ENCODE results near the gene KCNIP1.

Gene KCNIP1

GRCh38 chr5:170638051-170638450, 134.2 kb downstream of the KCNIP1 start:
- no peaks in the 10 kb centered on the region for H3K9me3 Mint-ChIP-seq
- peaks cover 8% of the 10 kb centered on the region for H3K4me1 Mint-ChIP-seq
- no peak overlapping the region for H3K27ac Mint-ChIP-seq
- no peak for DNase-seq
- H3K27me3 Mint-ChIP-seq: peaks cover 30% of the 10 kb centered on the region
- H3K4me3 Mint-ChIP-seq: no peak overlapping the region
- CTCF ChIA-PET: interaction anchor here (0.6 to 2.5 kb wide), 16 partner anchors 12 to 217 kb away, joined by 3 to 25 read pairs (median 4); no protein-coding TSS in a partner anchor
- H3K36me3 Mint-ChIP-seq: no peaks in the 10 kb centered on the region

DNA sequence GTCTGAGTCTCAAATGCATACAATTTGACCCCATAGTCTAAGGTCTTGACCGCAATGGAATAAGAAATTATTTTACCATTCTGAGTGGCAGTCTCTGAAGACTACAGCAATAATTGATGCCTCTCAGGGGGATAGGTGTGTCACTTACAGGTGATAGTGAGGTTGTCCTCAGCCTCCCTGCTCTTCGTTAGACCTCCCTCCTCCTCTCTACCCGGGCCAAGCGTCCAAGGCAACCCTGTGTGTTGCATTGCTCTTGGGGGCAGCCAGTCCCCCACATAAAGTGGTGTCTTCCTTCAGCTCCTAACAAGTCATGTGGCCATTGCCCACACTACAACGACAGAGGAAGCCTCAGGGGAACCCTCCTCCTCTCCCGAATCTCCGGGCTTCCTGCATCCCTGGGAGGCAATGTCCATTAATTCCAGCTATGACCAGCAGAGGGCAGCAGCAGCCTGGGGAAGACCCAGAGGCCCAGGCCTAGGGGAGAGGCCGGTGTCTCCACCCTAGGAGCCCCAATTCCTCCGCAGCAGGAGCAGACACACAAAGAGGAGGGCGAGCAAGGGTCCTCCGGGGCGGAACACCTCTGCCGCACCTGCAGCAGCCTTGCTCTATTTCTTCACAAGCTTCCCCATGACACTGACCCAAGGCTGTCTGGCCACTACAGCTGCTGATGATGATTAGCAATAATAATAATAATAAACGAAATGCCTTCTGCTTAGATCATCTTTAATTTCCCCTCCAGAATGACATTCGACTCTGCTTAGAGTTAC, 134.8 kb downstream of the KCNIP1 start:
- Mint-ChIP-seq H3K36me3 (no peaks in the 10 kb centered on the region), H3K9me3 (no peaks in the 10 kb centered on the region), H3K4me1 (peaks cover 4% of the 10 kb centered on the region), H3K4me3 (no peak overlapping the region), H3K27me3 (peaks cover 26% of the 10 kb centered on the region), H3K27ac (no peak overlapping the region)
- CTCF ChIA-PET: interaction anchor here (0.6 to 2.5 kb wide), 17 partner anchors 12 to 217 kb away, joined by 3 to 25 read pairs (median 4); no protein-coding TSS in a partner anchor
- peak; percentile 76 for DNase-seq

DNA sequence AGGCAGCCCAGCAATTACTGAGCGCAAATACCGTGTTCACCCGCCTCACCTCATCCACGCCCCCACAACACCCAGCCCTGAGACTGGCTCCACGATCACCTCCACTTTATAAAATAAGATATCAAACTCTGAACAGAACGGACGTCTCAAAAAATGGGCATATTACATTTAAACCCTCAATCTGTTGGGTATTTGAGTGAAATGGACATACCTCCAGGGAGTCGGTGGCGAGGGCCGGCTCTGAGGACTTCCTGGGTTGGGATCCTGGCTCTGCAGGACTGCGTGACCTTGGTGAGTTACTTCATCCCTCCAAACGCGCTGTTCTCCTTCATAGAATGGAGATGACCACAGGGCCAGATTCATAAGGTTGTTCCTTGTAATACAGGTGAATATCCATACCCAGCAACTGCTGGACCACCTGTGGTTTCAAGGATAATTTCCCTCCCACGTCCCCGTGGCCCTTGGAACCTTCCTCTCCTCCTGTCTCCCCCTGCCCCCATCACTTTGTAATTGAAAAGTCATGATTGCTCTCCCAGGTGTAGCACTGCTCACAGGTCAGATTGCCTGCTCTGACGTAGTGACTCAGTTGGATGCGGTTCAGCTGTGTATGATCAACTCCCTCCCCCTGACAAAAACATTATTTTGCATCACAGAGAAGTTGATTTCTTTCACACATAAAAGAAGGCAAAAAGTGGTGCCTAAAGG, 135.6 kb downstream of the KCNIP1 start:
- Mint-ChIP-seq H3K4me1 (no peaks in the 10 kb centered on the region), H3K27me3 (peaks cover 28% of the 10 kb centered on the region), H3K27ac (no peak overlapping the region), H3K36me3 (no peaks in the 10 kb centered on the region), H3K4me3 (no peak overlapping the region), H3K9me3 (no peaks in the 10 kb centered on the region)
- no peak for DNase-seq
- CTCF ChIA-PET: interaction anchor here (0.8 to 2.5 kb wide), 14 partner anchors 12 to 208 kb away, joined by 3 to 25 read pairs (median 4); no protein-coding TSS in a partner anchor

GRCh38 chr5:170640731-170641588, 137.1 kb downstream of the KCNIP1 start:
- Mint-ChIP-seq H3K4me1 (no peaks in the 10 kb centered on the region), H3K9me3 (no peaks in the 10 kb centered on the region), H3K4me3 (no peak overlapping the region), H3K36me3 (no peaks in the 10 kb centered on the region), H3K27ac (no peak overlapping the region), H3K27me3 (peaks cover 31% of the 10 kb centered on the region)
- no peak for DNase-seq
- CTCF ChIA-PET: interaction anchor here (0.5 kb wide), 1 partner anchor 675 kb away, joined by 3 read pairs; no protein-coding TSS in a partner anchor

DNA sequence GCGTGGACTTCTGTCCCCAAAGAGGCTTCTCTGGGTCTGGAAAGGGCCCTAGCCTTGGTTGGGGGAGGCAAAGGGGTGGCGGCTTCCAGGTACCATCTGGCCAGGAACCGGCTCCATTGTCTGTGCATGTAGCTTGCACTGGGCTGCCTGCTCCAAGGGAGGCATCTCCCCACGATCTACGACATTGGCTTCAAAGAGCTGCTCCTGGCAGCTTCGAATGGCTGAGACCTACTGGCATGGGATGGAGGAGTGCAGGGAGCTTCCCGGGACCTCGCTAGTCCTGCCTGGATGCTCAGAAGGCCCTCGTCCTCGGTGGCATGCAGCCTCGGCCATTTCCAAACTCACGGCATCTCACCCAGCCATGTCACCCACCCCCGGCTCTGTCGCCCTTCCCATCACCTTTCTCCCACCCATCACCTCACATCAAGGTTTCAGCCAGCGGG, 137.8 kb downstream of the KCNIP1 start:
- Mint-ChIP-seq H3K27me3 (peaks cover 37% of the 10 kb centered on the region), H3K9me3 (no peaks in the 10 kb centered on the region), H3K4me1 (no peaks in the 10 kb centered on the region), H3K27ac (no peak overlapping the region), H3K36me3 (no peaks in the 10 kb centered on the region), H3K4me3 (no peak overlapping the region)
- CTCF ChIA-PET: no interaction called here
- no peak for DNase-seq

DNA sequence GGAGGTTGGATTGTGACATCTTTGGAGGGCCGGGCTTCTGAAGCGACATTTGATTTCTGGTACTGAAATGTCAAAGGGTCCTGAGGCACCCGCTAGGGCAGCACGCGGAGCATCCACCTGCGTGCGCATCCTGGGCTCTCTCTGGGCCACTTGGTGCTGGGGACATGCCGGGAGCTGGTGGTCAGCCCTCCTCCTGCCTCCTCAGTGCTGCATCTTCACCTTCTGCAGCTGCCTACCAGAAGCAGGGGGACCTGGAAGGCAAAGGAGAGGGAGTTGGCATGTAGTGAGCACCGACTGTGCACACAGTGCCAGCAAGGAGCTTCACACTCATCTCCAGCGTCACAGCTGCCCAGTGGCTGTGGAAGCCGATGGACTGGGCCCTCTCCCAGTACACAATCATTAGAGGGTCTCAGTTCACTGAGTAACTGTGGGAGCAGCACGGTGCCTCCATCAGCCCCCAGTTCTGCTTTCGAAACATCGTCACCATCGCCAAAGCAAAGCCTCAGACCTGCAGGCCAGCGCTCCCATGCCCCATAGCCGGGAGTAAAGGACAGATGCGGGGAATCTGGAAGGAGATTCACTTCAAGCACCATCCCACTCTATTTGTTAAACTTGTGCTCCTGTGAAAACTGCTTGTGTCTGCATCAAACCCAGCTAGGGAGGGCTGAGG, 138.4 kb downstream of the KCNIP1 start:
- DNase-seq: no peak
- no peaks in the 10 kb centered on the region for H3K36me3 Mint-ChIP-seq
- no peak overlapping the region for H3K4me3 Mint-ChIP-seq
- peaks cover 37% of the 10 kb centered on the region for H3K27me3 Mint-ChIP-seq
- H3K4me1 Mint-ChIP-seq: no peaks in the 10 kb centered on the region
- CTCF ChIA-PET: no interaction called here
- H3K9me3 Mint-ChIP-seq: no peaks in the 10 kb centered on the region
- H3K27ac Mint-ChIP-seq: no peak overlapping the region

GRCh38 chr5:170642776-170643436, 139.1 kb downstream of the KCNIP1 start:
- Mint-ChIP-seq H3K4me1 (no peaks in the 10 kb centered on the region), H3K4me3 (no peak overlapping the region), H3K36me3 (no peaks in the 10 kb centered on the region), H3K27me3 (peaks cover 37% of the 10 kb centered on the region), H3K27ac (no peak overlapping the region), H3K9me3 (no peaks in the 10 kb centered on the region)
- CTCF ChIA-PET: no interaction called here
- no peak for DNase-seq

DNA sequence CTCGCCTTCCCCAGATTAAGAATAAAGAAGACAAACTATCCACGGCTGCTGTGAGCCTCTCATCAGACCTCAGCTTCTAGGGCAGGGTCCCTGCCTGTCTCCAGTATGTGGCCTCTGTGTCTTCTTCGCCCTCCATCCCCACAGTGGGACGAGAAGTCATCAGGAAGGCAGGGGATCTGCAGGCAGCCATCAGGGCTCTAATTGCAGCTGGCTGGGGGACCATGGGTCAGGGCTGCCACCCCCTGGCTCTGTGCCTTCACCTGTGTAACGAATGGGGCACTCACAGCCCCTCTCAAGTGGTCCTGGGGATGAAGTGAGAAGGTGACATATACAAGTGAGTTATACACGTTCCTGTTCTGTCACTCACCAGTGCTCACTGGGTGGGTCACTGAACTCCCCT, 139.8 kb downstream of the KCNIP1 start:
- H3K4me1 Mint-ChIP-seq: no peaks in the 10 kb centered on the region
- no peak overlapping the region for H3K27ac Mint-ChIP-seq
- H3K27me3 Mint-ChIP-seq: peaks cover 32% of the 10 kb centered on the region
- no peak overlapping the region for H3K4me3 Mint-ChIP-seq
- CTCF ChIA-PET: no interaction called here
- no peak for DNase-seq
- H3K36me3 Mint-ChIP-seq: no peaks in the 10 kb centered on the region
- H3K9me3 Mint-ChIP-seq: no peaks in the 10 kb centered on the region

DNA sequence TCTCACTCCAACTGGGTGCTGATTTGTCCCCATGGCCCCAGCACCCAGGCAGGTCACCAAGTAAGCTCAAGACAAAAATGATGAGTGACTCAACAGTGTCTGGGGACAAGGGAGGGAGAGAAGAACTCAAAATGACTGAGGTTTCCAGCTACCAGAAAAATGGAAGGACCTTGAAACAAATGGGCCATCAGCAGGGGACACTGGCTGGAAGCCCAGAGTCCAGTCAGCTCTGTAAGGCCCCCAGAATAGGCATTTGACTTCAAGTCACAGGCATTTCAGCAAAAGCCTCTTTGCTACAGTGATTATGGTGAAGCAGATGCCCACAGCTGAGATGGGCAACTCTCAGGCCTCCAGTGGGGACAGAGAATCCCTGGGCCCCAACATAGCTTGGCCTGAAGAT, 140.7 kb downstream of the KCNIP1 start:
- Mint-ChIP-seq H3K27me3 (peaks cover 33% of the 10 kb centered on the region), H3K27ac (no peak overlapping the region), H3K36me3 (no peaks in the 10 kb centered on the region), H3K9me3 (no peaks in the 10 kb centered on the region), H3K4me1 (no peaks in the 10 kb centered on the region), H3K4me3 (no peak overlapping the region)
- CTCF ChIA-PET: interaction anchor here (1.4 kb wide), 1 partner anchor 21 kb away, joined by 5 read pairs; no protein-coding TSS in a partner anchor
- no peak for DNase-seq

- Mint-ChIP-seq H3K36me3 (no peaks in the 10 kb centered on the region), H3K4me3 (no peak overlapping the region), H3K27ac (no peak overlapping the region), H3K27me3 (peaks cover 25% of the 10 kb centered on the region), H3K9me3 (no peaks in the 10 kb centered on the region), H3K4me1 (no peaks in the 10 kb centered on the region)
- DNase-seq: no peak
- CTCF ChIA-PET: no interaction called here
Observed at GRCh38 chr5:170648541-170648940, 144.7 kb downstream of the KCNIP1 start.

DNA sequence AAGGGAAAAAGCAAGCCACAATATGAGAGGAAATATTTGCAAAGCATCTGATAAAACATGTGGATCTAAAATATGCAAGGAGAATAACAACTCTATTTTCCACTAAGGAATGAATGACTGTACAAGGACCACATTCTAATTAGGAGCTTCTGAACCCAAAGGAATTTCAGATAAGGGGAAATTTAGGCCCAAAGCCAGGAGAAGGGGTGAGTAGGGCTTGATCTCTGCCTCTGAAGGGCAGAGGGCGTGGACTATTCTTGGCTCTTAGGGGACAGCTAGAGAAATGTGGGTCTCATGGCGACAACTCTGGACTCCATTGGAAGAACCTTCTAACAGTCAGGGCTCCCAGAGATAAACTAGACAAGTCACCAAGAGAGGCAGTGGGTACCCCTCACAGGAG, 147.0 kb downstream of the KCNIP1 start:
- H3K27ac Mint-ChIP-seq: no peak overlapping the region
- no peaks in the 10 kb centered on the region for H3K9me3 Mint-ChIP-seq
- peaks cover 21% of the 10 kb centered on the region for H3K27me3 Mint-ChIP-seq
- no peaks in the 10 kb centered on the region for H3K4me1 Mint-ChIP-seq
- DNase-seq: no peak
- H3K4me3 Mint-ChIP-seq: no peak overlapping the region
- H3K36me3 Mint-ChIP-seq: no peaks in the 10 kb centered on the region
- CTCF ChIA-PET: interaction anchor here (1.6 kb wide), 1 partner anchor 12 kb away, joined by 7 read pairs; no protein-coding TSS in a partner anchor

DNA sequence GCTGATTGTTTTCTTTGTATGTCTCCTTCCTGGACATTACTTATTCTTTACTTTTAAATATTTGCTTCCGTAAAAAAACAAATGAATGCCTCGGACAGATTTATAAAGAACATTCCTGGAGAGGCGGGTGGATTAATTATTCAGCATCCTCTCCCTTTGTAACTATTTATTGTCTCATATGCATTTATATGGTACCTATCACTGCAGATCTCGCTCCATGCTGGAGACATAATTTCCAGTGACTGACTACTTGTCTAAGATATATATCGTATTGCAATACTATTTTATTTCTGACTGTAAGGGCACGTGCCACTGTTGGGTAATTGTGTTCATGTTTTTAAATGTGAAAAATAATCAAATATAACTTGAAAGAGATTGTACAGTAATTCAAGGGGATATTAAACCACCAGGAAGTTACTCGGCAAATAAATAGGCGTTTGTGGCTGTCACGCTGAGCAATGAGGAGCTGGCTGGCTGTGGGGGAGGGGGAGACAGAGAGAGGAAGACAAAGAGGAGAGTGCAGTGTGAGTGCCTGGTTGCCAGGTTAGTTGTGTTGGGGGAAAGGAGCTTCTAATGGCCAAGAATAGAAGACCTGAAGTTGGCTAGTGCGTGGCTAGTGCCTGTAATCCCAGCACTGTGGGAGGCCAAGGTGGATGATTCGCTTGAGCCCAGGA, 147.9 kb downstream of the KCNIP1 start:
- DNase-seq: no peak
- H3K9me3 Mint-ChIP-seq: no peaks in the 10 kb centered on the region
- H3K27me3 Mint-ChIP-seq: peaks cover 15% of the 10 kb centered on the region
- no peaks in the 10 kb centered on the region for H3K4me1 Mint-ChIP-seq
- H3K27ac Mint-ChIP-seq: no peak overlapping the region
- H3K4me3 Mint-ChIP-seq: no peak overlapping the region
- CTCF ChIA-PET: interaction anchor here (1.6 kb wide), 1 partner anchor 13 kb away, joined by 7 read pairs; no protein-coding TSS in a partner anchor
- no peaks in the 10 kb centered on the region for H3K36me3 Mint-ChIP-seq

DNA sequence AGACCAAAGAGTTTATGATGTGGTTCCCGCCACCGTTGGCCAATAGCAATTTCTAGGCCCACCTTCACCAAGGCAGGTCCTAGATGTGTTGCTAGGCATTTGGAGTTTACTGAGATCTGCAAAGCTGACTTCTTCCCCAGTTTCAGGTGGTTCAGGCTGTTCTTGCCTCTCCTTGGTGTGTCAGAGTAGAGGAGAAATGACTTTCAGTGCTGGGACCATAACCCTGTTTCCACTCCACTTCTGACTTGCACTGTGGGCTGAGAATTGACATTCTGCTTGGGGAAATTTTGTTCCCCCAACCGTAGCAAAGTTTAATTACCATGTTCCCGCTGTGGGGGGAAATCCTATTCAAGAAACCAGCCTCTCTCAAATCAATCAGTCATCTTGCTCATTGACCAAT, 151.7 kb downstream of the KCNIP1 start:
- CTCF ChIA-PET: no interaction called here
- no peak for DNase-seq

More for the DNA sequence above, 151.7 kb downstream of the KCNIP1 start:
- Mint-ChIP-seq H3K36me3 (no peaks in the 10 kb centered on the region), H3K4me3 (no peak overlapping the region), H3K27me3 (peaks cover 17% of the 10 kb centered on the region), H3K27ac (no peak overlapping the region), H3K9me3 (no peaks in the 10 kb centered on the region), H3K4me1 (no peaks in the 10 kb centered on the region)

Data from activated naive CD4-positive, alpha-beta T cell treated with anti-CD3 and anti-CD28 coated beads, Interleukin-2, amount 10 ng/mL, durations not matched to agents 7 days and 5 days (primary cell).